ENCODE measurements around the gene TCAIM. TPM values are rescaled to one million over a fixed set of nuclear protein-coding genes. Genes with fewer than 3 reads are reported as not detected.

Gene TCAIM
- total and polyA plus RNA-seq, 10 of the 15 experiments (the other 5 are each of a cell fraction or from before 2014, with no cell fraction given), result 14.5 to 22.9 (median 17.8) TPM

DNA sequence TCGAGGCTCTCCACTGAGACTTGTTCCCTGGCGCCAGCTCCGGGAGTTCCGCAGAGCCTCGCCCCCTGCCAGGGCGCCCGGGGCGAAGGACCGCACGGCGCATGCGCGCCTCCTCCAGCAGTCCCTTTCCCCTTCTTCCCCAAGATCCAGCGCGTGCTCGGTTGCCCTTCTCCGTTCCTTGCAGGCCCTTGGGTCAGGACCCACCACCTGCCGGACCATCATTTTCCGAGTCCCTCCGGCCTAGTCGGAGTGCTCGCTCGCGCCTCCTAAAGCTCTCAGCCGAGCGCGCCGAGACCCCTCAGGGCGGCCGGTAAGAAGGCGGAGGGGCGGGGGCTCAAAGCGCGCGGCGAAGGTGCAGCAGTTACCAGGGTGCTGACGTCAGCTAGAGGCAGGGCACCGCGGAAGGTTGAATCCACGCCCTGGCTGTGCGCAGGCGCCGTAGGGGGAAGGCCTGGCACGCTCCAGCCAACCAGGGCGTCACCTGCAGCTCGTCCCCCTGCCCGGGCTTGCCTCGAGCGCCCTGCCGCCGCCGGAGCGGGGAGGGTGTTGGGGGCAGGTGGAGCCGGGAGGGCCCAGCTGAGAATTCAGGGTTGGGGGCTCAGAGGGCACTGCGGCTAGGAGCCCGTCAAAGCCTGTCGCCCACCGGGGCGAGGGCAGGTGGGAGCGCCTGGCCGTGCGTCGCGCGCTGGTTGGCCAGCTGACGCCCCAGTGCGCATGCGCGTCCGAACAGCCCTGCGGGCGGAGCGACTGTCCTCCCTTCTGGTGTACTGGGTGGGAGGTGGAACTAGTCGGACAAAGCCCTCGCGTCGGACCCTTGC is at the start of gene TCAIM (continued):
- TF ChIP-seq, protein P1, sequence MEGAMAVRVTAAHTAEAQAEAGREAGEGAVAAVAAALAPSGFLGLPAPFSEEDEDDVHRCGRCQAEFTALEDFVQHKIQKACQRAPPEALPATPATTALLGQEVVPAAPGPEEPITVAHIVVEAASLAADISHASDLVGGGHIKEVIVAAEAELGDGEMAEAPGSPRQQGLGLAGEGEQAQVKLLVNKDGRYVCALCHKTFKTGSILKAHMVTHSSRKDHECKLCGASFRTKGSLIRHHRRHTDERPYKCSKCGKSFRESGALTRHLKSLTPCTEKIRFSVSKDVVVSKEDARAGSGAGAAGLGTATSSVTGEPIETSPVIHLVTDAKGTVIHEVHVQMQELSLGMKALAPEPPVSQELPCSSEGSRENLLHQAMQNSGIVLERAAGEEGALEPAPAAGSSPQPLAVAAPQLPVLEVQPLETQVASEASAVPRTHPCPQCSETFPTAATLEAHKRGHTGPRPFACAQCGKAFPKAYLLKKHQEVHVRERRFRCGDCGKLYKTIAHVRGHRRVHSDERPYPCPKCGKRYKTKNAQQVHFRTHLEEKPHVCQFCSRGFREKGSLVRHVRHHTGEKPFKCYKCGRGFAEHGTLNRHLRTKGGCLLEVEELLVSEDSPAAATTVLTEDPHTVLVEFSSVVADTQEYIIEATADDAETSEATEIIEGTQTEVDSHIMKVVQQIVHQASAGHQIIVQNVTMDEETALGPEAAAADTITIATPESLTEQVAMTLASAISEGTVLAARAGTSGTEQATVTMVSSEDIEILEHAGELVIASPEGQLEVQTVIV (IDR thresholded peaks at IDR 0.05; ENCODE audit: borderline replicate concordance, partially characterized antibody), result peak; percentile 47
- TF ChIP-seq EGR1 (IDR thresholded peaks at IDR 0.05; ENCODE audit: borderline replicate concordance in 1 of 2, low read depth in 2 of 2, low read length in 2 of 2) (no peak), NFYA (IDR thresholded peaks at IDR 0.05; ENCODE audit: borderline replicate concordance, low read depth, low read length) (no peak), TCF3 (IDR thresholded peaks at IDR 0.05; ENCODE audit: borderline replicate concordance, insufficient read depth, low read depth, low read length) (peak; percentile 89), EED (IDR thresholded peaks at IDR 0.05; ENCODE audit: low read depth) (peak; percentile 50; the same call in 1 of the 2 replicates)
- TF ChIP-seq, protein P2, sequence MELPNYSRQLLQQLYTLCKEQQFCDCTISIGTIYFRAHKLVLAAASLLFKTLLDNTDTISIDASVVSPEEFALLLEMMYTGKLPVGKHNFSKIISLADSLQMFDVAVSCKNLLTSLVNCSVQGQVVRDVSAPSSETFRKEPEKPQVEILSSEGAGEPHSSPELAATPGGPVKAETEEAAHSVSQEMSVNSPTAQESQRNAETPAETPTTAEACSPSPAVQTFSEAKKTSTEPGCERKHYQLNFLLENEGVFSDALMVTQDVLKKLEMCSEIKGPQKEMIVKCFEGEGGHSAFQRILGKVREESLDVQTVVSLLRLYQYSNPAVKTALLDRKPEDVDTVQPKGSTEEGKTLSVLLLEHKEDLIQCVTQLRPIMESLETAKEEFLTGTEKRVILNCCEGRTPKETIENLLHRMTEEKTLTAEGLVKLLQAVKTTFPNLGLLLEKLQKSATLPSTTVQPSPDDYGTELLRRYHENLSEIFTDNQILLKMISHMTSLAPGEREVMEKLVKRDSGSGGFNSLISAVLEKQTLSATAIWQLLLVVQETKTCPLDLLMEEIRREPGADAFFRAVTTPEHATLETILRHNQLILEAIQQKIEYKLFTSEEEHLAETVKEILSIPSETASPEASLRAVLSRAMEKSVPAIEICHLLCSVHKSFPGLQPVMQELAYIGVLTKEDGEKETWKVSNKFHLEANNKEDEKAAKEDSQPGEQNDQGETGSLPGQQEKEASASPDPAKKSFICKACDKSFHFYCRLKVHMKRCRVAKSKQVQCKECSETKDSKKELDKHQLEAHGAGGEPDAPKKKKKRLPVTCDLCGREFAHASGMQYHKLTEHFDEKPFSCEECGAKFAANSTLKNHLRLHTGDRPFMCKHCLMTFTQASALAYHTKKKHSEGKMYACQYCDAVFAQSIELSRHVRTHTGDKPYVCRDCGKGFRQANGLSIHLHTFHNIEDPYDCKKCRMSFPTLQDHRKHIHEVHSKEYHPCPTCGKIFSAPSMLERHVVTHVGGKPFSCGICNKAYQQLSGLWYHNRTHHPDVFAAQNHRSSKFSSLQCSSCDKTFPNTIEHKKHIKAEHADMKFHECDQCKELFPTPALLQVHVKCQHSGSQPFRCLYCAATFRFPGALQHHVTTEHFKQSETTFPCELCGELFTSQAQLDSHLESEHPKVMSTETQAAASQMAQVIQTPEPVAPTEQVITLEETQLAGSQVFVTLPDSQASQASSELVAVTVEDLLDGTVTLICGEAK (IDR thresholded peaks at IDR 0.05; ENCODE audit: borderline replicate concordance), result no peak
- TF ChIP-seq, protein P3, sequence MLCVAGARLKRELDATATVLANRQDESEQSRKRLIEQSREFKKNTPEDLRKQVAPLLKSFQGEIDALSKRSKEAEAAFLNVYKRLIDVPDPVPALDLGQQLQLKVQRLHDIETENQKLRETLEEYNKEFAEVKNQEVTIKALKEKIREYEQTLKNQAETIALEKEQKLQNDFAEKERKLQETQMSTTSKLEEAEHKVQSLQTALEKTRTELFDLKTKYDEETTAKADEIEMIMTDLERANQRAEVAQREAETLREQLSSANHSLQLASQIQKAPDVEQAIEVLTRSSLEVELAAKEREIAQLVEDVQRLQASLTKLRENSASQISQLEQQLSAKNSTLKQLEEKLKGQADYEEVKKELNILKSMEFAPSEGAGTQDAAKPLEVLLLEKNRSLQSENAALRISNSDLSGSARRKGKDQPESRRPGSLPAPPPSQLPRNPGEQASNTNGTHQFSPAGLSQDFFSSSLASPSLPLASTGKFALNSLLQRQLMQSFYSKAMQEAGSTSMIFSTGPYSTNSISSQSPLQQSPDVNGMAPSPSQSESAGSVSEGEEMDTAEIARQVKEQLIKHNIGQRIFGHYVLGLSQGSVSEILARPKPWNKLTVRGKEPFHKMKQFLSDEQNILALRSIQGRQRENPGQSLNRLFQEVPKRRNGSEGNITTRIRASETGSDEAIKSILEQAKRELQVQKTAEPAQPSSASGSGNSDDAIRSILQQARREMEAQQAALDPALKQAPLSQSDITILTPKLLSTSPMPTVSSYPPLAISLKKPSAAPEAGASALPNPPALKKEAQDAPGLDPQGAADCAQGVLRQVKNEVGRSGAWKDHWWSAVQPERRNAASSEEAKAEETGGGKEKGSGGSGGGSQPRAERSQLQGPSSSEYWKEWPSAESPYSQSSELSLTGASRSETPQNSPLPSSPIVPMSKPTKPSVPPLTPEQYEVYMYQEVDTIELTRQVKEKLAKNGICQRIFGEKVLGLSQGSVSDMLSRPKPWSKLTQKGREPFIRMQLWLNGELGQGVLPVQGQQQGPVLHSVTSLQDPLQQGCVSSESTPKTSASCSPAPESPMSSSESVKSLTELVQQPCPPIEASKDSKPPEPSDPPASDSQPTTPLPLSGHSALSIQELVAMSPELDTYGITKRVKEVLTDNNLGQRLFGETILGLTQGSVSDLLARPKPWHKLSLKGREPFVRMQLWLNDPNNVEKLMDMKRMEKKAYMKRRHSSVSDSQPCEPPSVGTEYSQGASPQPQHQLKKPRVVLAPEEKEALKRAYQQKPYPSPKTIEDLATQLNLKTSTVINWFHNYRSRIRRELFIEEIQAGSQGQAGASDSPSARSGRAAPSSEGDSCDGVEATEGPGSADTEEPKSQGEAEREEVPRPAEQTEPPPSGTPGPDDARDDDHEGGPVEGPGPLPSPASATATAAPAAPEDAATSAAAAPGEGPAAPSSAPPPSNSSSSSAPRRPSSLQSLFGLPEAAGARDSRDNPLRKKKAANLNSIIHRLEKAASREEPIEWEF (IDR thresholded peaks at IDR 0.05; ENCODE audit: insufficient replicate concordance, low read depth, low read length), result no peak
- TF ChIP-seq, protein P4, sequence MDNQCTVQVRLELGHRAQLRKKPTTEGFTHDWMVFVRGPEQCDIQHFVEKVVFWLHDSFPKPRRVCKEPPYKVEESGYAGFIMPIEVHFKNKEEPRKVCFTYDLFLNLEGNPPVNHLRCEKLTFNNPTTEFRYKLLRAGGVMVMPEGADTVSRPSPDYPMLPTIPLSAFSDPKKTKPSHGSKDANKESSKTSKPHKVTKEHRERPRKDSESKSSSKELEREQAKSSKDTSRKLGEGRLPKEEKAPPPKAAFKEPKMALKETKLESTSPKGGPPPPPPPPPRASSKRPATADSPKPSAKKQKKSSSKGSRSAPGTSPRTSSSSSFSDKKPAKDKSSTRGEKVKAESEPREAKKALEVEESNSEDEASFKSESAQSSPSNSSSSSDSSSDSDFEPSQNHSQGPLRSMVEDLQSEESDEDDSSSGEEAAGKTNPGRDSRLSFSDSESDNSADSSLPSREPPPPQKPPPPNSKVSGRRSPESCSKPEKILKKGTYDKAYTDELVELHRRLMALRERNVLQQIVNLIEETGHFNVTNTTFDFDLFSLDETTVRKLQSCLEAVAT (IDR thresholded peaks at IDR 0.05), result no peak
- TF ChIP-seq, protein P5, sequence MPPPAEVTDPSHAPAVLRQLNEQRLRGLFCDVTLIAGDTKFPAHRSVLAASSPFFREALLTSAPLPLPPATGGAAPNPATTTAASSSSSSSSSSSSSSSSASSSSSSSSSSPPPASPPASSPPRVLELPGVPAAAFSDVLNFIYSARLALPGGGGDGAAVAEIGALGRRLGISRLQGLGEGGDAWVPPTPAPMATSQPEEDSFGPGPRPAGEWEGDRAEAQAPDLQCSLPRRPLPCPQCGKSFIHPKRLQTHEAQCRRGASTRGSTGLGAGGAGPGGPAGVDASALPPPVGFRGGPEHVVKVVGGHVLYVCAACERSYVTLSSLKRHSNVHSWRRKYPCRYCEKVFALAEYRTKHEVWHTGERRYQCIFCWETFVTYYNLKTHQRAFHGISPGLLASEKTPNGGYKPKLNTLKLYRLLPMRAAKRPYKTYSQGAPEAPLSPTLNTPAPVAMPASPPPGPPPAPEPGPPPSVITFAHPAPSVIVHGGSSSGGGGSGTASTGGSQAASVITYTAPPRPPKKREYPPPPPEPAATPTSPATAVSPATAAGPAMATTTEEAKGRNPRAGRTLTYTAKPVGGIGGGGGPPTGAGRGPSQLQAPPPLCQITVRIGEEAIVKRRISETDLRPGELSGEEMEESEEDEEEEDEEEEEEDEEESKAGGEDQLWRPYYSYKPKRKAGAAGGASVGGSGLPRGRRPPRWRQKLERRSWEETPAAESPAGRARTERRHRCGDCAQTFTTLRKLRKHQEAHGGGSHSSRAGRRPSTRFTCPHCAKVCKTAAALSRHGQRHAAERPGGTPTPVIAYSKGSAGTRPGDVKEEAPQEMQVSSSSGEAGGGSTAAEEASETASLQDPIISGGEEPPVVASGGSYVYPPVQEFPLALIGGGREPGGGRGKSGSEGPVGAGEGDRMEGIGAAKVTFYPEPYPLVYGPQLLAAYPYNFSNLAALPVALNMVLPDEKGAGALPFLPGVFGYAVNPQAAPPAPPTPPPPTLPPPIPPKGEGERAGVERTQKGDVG (CRISPR knock-in tag; IDR thresholded peaks at IDR 0.05), result no peak

All from GM12878 (cell line).